GM19397 (cell line): ENCODE measurements around the gene RBM5.

Experiments
- ATAC-seq: cut with Tn5 transposase; IDR thresholded peaks from one replicate; pipeline ENCODE4 v1.9.1; 2021; ENCODE audit warnings: mild to moderate bottlenecking, moderate library complexity; ENCODE audit not compliant: unreplicated experiment

The RBM5 gene

DNA sequence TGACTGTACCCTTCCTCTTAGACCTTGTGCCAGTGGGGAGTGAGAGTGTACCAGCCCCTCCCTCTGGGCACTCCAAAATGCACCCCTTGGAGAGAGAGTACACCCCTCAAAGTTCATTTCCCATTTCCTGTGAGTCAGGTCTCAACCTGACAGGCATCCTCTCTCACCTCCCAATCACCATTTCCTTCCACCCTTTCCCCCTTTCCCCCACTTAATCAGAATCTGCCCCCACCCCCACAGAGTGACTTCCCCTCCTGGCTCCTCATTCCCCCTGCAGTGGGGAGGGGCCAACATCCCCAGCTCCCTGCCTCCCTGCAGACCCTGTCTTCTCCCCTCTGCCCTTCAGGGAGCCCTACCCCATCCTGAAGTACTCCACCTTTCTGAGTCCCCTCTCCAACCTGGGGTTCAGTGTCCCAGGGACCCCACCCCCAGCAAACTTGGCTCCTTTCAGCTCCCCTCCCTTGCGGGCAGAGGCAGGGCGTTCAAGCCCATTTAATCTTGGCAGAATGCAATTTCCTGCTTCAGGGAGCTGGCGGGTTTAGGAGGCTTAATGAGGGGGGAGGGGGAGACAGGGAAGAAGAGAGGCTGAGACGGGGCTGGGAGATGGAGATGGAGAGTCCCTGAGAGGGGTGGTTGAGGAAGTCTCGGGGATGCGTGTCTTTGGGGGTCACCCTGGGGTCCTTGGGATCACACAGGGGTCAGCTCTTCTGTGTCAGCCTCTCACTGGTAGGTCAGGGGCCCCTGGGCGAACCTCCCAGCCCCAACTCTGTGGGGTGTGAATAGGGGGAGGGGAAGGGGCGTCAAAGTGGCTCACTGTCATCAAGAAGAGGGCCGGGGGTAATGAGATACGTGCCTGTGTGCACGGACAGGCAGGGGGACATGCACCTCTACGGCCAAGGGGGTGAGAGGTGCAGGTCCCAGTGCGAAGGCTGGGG lies 49.8 kb downstream of the RBM5 start:
- ATAC-seq = no peak

DNA sequence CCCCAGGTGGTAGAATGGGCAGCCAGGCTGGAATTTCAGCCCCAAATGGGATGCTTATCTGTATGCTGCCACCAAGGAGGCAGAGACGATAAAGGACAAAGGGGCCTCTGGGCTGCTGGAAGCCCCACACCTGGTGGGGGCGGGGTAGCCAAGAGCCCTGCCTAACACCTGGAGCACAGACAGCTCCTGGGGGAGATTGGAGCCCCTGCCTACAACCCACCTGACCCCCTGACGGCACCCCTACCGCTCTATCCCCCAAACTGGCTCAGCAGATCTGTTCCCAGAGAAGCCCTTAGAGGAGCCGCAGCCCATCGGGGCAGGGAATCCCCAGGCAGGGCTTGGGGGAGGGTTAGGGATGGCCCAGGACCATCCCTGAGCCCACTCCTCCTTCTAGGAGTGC lies 50.6 kb downstream of the RBM5 start:
- ATAC-seq = no peak

DNA sequence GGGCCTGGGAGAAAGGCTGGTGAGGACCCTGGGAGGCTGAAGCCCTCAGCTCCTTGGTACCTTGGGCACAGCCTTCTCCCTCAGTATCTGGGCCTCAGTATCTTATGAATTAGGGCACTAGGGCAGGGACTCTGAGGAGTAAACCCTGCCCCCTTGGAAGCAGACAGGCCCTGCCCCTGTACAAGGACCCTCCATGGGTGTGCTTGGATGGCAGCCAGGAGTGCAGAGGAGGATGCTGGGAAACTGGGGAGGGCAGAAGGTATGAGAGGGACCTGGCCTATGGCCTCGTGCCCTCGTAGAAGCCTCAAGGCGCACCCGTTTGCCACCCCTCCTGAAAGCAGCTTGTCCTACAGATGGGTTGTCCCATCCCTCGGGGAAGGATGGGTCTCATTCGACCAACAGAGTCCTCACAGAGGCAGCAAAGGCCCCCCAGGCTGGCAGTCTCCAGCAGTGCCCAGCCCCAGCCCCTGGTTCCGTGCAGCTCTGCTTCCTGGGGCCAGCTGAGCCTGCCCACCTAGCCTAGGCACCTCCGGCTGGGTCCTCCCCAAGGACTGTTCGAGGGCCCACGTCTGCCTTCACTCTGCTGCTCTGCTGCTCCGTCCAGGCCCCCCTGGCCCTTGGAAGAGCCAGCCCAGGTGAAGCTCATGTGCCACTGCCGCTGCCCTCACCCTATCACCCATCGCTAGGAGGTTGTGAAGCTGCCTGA lies 51.2 kb downstream of the RBM5 start:
- no peak for ATAC-seq

DNA sequence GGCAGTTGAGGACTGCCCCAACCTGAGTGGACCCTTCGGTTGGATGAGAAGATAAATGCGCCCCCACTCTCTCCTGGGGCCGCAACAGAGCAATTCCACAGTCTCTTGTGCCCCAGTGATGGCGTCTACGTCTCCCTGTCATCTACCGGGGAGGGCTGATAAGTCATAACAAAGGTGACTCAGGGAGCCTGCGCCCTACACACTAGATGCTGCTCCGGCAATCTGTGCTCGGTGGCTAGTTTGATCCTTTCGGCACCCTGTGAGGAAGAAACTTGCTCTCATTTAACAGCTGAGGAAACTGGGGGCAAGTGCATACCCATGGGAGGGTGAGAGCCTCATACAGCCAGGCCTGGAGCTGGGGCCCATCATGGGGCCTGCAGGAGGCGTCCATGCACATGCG lies 52.3 kb downstream of the RBM5 start:
- ATAC-seq = no peak

DNA sequence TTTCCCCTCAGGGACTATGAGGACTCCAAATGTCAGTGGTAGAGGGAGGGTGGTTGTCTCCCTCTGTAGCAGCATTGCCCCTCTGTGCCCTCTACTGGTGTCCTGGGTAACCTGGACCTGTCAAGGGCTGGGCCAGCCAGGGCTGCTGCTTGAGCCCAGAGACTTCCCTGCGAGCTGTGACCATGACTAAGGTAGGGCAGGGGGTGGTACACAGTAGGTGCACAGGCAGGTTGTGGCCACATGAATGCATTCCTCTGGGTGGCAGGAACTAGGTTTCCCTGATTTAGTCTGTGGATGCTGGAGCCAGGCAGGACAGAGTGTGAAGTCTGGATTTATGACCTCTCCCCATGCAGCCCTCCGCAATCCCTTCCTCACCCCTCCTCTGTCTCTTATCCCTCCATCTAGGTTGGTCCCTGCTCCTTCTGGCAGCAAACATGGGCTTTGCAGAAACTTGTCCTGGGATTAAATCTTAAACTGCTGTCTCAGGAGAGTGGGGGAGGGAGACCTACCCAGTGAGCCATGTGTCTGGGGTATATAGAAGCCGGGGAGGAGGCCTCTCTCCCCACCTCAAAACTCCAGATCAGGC lies 57.7 kb downstream of the RBM5 start:
- no peak for ATAC-seq

- no peak for ATAC-seq
Measured at GRCh38 chr3:50147016-50147415, 58.3 kb downstream of the RBM5 start.

DNA sequence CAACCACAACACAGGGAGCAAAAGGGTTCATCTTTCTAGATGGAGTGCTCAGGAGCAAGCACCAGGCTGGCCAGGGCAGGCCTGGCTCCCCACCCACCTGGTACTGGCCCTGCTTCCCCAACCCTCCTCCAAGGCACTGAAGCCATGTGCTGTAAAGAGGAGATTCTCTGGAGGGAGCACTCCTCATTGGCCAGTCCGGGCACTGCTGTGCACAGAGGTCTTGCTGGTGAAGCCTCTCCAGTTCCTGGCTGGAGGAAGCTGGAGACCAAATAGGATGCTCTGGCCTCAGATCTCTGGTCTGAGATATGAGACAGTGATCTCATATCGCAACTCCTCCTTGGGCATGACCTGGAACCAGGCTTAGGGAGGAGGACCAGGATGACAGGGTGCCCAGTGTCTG lies 58.7 kb downstream of the RBM5 start:
- no peak for ATAC-seq

DNA sequence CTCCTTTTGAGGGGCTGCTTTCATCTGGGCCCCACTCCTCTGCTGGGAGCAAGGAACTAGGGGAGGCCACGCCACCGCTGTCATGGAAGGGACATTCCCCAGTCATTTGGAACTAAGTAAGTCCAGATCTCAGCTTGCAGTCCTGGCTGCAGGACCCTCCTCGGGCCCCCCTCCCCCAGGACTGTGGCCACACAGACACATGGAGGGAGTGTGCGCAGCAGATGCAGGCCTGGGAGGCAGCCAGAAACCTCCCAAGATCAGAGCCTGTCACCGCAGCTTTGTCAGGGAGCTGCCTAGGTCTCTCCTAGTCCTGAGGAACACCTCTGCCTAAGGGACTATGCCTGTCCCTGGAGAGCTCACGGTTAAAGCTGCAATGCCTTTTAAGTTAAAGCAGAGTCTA lies 59.1 kb downstream of the RBM5 start:
- no peak for ATAC-seq

DNA sequence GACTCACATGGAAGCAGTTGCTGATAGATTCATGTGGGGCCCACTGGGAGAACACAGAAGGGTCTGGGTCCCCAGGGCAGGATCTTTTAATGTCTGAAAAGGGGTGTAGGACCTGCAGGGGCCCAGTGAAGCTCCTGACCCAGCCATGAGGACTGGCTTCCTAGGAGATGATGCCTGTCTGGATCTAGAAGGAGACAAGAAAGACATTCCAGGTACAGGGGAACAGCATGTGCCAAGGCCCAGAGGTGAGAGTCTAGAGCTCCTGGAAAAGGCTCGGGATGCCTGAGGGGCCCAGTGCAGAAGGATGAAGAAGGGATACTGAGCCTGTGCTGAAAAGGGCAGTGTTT lies 61.7 kb downstream of the RBM5 start:
- no peak for ATAC-seq

DNA sequence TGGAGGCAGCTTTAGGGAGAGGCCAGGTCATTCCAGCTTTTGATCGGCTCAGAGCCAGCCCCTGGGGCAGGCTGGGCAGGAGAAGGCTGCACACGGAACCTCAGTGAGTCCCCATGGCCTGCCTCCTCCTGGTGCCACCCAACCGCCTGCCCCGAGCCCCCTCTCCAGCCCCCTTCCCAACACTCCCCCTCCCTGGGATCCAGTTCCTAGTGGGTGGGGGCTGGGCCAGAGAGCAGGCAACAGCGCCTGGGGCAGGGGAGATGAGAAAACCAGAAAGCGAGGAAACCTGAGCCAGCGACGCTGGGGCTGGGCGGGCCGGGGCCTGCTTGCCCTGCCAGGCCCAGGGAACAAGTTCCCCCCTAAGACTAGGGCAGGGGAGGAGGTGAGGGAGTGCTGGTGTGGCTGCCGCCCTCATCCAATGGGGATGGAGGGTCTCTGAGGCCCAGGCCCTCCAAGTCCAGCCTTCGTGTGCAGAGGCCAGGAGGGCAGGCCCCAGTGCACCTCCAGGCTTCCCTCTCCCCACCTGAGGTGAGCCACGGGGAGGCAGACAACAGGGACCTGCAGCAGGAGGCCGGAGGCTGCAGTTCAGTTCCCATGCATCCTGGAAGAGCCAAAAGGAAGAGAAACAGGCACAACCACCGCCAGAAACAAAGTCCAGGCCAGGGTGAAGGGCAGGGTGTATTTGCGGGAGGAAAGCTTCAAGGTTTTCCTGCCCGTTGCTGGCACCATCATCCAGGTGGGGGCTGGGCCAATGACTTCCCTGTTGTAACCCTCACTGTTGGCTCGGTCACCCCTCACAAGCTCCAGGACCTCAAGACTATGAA lies 62.4 kb downstream of the RBM5 start:
- no peak for ATAC-seq

DNA sequence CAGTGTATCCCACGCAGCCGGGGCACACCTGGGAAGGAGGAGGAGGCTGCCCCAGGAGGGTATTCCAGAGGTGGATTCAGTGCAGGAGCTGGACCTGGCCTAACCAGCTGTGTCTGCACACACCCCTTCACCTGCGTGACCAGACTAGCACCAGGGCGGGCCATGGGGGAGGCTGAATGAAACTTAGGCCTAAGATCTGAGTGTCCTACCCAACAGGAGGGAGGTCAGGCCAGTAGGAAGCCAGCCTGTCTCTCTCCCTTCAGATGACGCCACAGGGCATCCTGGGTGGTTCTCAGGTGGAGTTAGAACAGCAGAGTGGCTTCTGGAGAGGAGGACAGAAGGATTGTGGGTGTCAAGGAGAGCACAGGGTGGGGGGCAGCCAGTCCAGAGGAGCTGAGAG lies 63.0 kb downstream of the RBM5 start:
- ATAC-seq = no peak

- no peak for ATAC-seq
Measured at GRCh38 chr3:50153782-50154475, 65.2 kb downstream of the RBM5 start.

- peak; percentile 17 for ATAC-seq
Measured at GRCh38 chr3:50154476-50154839, 65.7 kb downstream of the RBM5 start.

GRCh38 chr3:50154840-50155490 lies 66.2 kb downstream of the RBM5 start, which contains the start of gene SEMA3F:
Gene SEMA3F, plus strand, starts transcription at chr3:50155324. Its CDS starts 4,299 bp downstream, at chr3:50159623.
- ATAC-seq = peak; percentile 68

GRCh38 chr3:50155491-50155878 lies 66.8 kb downstream of the RBM5 start:
- no peak for ATAC-seq

DNA sequence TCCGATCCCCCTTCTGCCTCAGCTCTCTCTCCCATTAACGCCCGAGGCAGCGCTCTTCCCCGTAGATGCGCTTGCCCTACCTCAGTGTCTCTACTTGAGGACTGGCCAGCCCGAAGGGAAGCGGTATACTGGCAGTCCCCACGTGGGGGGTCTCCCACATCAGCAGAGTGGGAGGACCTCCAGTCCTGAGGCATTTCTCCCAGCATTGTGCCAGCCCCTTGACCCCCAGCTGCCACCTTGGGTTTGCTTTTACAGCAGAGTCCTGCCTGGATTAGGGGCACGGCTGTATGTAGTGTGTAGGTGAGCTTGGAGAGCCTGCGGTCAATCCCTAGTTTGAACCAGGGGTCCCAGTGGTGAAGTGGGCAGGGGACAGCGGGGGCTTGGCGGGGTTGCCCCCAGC lies 67.2 kb downstream of the RBM5 start:
- no peak for ATAC-seq

GRCh38 chr3:50156549-50157493 lies 68.1 kb downstream of the RBM5 start:
- ATAC-seq = no peak

- ATAC-seq = no peak
Measured at GRCh38 chr3:50157827-50158529, 69.3 kb downstream of the RBM5 start.
